OCI-LY7 (cell line): ENCODE results near the gene POLR3H.

ENCODE experiments used
- CTCF ChIP-seq: fragments of 200-600 bp; sonication (generic); conservative IDR thresholded peaks from 2 replicates; pipeline ENCODE4 v1.5.1; 2014; ENCODE audit warnings: mild to moderate bottlenecking, antibody characterized with exemption, low read length, moderate library complexity, mixed read lengths
- EZH2phosphoT487 ChIP-seq: fragments of 200-600 bp; sonication (generic); IDR thresholded peaks from 2 replicates; pipeline ENCODE4 v1.6.1; 2018; ENCODE audit warnings: low read depth, borderline replicate concordance, mild to moderate bottlenecking, mixed run types, antibody characterized with exemption, low read length, moderate library complexity, mixed read lengths

DNA sequence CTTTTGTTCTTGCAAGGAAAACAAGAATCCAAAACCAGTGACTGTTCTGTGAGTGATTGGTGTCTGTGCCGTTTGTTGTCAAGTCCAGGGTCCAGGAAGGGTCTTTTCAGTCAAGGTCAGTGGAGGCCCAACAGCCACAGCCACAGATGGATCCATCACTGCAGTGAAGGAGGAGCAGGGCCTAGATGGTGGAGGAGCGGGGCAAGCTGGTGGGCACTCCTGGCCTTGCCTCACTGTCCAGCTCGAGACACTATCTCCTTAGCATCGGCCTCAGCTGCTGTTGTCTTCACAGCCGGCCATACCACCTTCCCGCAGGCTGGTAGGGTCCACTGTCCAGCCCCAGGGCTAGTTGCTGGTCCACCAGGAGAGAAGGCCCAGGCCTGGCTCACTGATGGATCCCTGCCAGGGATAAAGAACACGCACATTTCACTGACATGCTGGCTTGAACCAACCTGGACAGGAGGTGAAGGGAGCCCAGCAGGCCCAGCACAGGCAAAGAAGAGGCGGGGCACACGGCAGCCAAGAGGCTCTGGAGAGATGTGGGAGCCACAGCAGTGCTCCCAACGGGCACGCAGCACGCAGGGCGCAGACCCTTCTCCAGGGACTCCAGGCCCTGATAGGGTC is 15.2 kb downstream of the POLR3H start:
- no peak for TF ChIP-seq CTCF
- no peak for TF ChIP-seq EZH2phosphoT487
